Measurements from ENCODE around the gene TAGLN2.

Gene TAGLN2

GRCh38 chr1:159951016-159951415, 25.7 kb upstream of the TAGLN2 start:
- no peaks in the 10 kb centered on the region for H3K4me1 ChIP-seq (ENCODE audit: control insufficient read depth, insufficient read depth, low read length, poor library complexity, severe bottlenecking)
- H3K27me3 ChIP-seq (replicated peaks; ENCODE audit: control insufficient read depth, insufficient read depth, low read length, poor library complexity, severe bottlenecking) = no peaks in the 10 kb centered on the region
- H3K27ac ChIP-seq (ENCODE audit: insufficient read depth, low read length, poor library complexity, severe bottlenecking) = no peak overlapping the region
- no peaks in the 10 kb centered on the region for H3K36me3 ChIP-seq (ENCODE audit: control insufficient read depth, insufficient read depth, low read length)
- no peak overlapping the region for H3K4me3 ChIP-seq (ENCODE audit: insufficient read depth, low read depth, low read length, poor library complexity, severe bottlenecking)
- DNase-seq = no peak
- H3K9me3 ChIP-seq (ENCODE audit: control insufficient read depth, low read length) = no peaks in the 10 kb centered on the region

- no peak overlapping the region for H3K4me3 ChIP-seq (ENCODE audit: insufficient read depth, low read depth, low read length, poor library complexity, severe bottlenecking)
- no peak overlapping the region for H3K27ac ChIP-seq (ENCODE audit: insufficient read depth, low read length, poor library complexity, severe bottlenecking)
- peaks cover 8% of the 10 kb centered on the region for H3K27me3 ChIP-seq (replicated peaks; ENCODE audit: control insufficient read depth, insufficient read depth, low read length, poor library complexity, severe bottlenecking)
- DNase-seq = no peak
- peaks cover 6% of the 10 kb centered on the region for H3K4me1 ChIP-seq (ENCODE audit: control insufficient read depth, insufficient read depth, low read length, poor library complexity, severe bottlenecking)
- H3K36me3 ChIP-seq (ENCODE audit: control insufficient read depth, insufficient read depth, low read length) = no peaks in the 10 kb centered on the region
- H3K9me3 ChIP-seq (ENCODE audit: control insufficient read depth, low read length) = no peaks in the 10 kb centered on the region
These were observed 24.7 kb upstream of the TAGLN2 start for GRCh38 chr1:159949981-159950381.

GRCh38 chr1:159949123-159949522, 23.8 kb upstream of the TAGLN2 start:
- Histone ChIP-seq H3K36me3 (ENCODE audit: control insufficient read depth, insufficient read depth, low read length) (no peaks in the 10 kb centered on the region), H3K27me3 (replicated peaks; ENCODE audit: control insufficient read depth, insufficient read depth, low read length, poor library complexity, severe bottlenecking) (peaks cover 17% of the 10 kb centered on the region), H3K9me3 (ENCODE audit: control insufficient read depth, low read length) (no peaks in the 10 kb centered on the region), H3K27ac (ENCODE audit: insufficient read depth, low read length, poor library complexity, severe bottlenecking) (no peak overlapping the region), H3K4me3 (ENCODE audit: insufficient read depth, low read depth, low read length, poor library complexity, severe bottlenecking) (no peak overlapping the region), H3K4me1 (ENCODE audit: control insufficient read depth, insufficient read depth, low read length, poor library complexity, severe bottlenecking) (peaks cover 9% of the 10 kb centered on the region)
- no peak for DNase-seq

GRCh38 chr1:159947942-159948341, 22.6 kb upstream of the TAGLN2 start:
- H3K36me3 ChIP-seq (ENCODE audit: control insufficient read depth, insufficient read depth, low read length) = no peaks in the 10 kb centered on the region
- no peak overlapping the region for H3K27ac ChIP-seq (ENCODE audit: insufficient read depth, low read length, poor library complexity, severe bottlenecking)
- peaks cover 21% of the 10 kb centered on the region for H3K27me3 ChIP-seq (replicated peaks; ENCODE audit: control insufficient read depth, insufficient read depth, low read length, poor library complexity, severe bottlenecking)
- no peaks in the 10 kb centered on the region for H3K9me3 ChIP-seq (ENCODE audit: control insufficient read depth, low read length)
- H3K4me1 ChIP-seq (ENCODE audit: control insufficient read depth, insufficient read depth, low read length, poor library complexity, severe bottlenecking) = peaks cover 9% of the 10 kb centered on the region
- H3K4me3 ChIP-seq (ENCODE audit: insufficient read depth, low read depth, low read length, poor library complexity, severe bottlenecking) = no peak overlapping the region
- no peak for DNase-seq

- no peak overlapping the region for H3K27ac ChIP-seq (ENCODE audit: insufficient read depth, low read length, poor library complexity, severe bottlenecking)
- peaks cover 21% of the 10 kb centered on the region for H3K27me3 ChIP-seq (replicated peaks; ENCODE audit: control insufficient read depth, insufficient read depth, low read length, poor library complexity, severe bottlenecking)
- peaks cover 9% of the 10 kb centered on the region for H3K4me1 ChIP-seq (ENCODE audit: control insufficient read depth, insufficient read depth, low read length, poor library complexity, severe bottlenecking)
- no peak overlapping the region for H3K4me3 ChIP-seq (ENCODE audit: insufficient read depth, low read depth, low read length, poor library complexity, severe bottlenecking)
- H3K9me3 ChIP-seq (ENCODE audit: control insufficient read depth, low read length) = no peaks in the 10 kb centered on the region
- DNase-seq = no peak
- H3K36me3 ChIP-seq (ENCODE audit: control insufficient read depth, insufficient read depth, low read length) = no peaks in the 10 kb centered on the region
These were observed 21.2 kb upstream of the TAGLN2 start for GRCh38 chr1:159946242-159947187.

- H3K4me3 ChIP-seq (ENCODE audit: insufficient read depth, low read depth, low read length, poor library complexity, severe bottlenecking) = peak within 1 kb of the TSS; percentile 31
These were observed 20.4 kb upstream of the TAGLN2 start, which contains the start of gene IGSF9 for GRCh38 chr1:159945483-159946241. Gene IGSF9, minus strand, starts transcription at chr1:159945613. Its CDS starts 2,159 bp downstream, at chr1:159943454.

GRCh38 chr1:159944623-159945455, 19.5 kb upstream of the TAGLN2 start:
- peaks cover 9% of the 10 kb centered on the region for H3K4me1 ChIP-seq (ENCODE audit: control insufficient read depth, insufficient read depth, low read length, poor library complexity, severe bottlenecking)

More at GRCh38 chr1:159945483-159946241, 20.4 kb upstream of the TAGLN2 start, which contains the start of gene IGSF9:
- H3K36me3 ChIP-seq (ENCODE audit: control insufficient read depth, insufficient read depth, low read length) = no peaks in the 10 kb centered on the region
- H3K27ac ChIP-seq (ENCODE audit: insufficient read depth, low read length, poor library complexity, severe bottlenecking) = no peak within 1 kb of the TSS
- peak; percentile 34 to 67 (median 45) for DNase-seq
- H3K27me3 ChIP-seq (replicated peaks; ENCODE audit: control insufficient read depth, insufficient read depth, low read length, poor library complexity, severe bottlenecking) = peaks cover 21% of the 10 kb centered on the region
- H3K9me3 ChIP-seq (ENCODE audit: control insufficient read depth, low read length) = no peaks in the 10 kb centered on the region
- peaks cover 9% of the 10 kb centered on the region for H3K4me1 ChIP-seq (ENCODE audit: control insufficient read depth, insufficient read depth, low read length, poor library complexity, severe bottlenecking)

GRCh38 chr1:159943908-159944622, 18.8 kb upstream of the TAGLN2 start:
- H3K36me3 ChIP-seq (ENCODE audit: control insufficient read depth, insufficient read depth, low read length) = no peaks in the 10 kb centered on the region
- H3K27ac ChIP-seq (ENCODE audit: insufficient read depth, low read length, poor library complexity, severe bottlenecking) = no peak overlapping the region
- H3K4me1 ChIP-seq (ENCODE audit: control insufficient read depth, insufficient read depth, low read length, poor library complexity, severe bottlenecking) = peaks cover 9% of the 10 kb centered on the region
- no peak for DNase-seq
- no peak overlapping the region for H3K4me3 ChIP-seq (ENCODE audit: insufficient read depth, low read depth, low read length, poor library complexity, severe bottlenecking)
- no peaks in the 10 kb centered on the region for H3K9me3 ChIP-seq (ENCODE audit: control insufficient read depth, low read length)
- peaks cover 21% of the 10 kb centered on the region for H3K27me3 ChIP-seq (replicated peaks; ENCODE audit: control insufficient read depth, insufficient read depth, low read length, poor library complexity, severe bottlenecking)

More at GRCh38 chr1:159944623-159945455, 19.5 kb upstream of the TAGLN2 start:
- Histone ChIP-seq H3K36me3 (ENCODE audit: control insufficient read depth, insufficient read depth, low read length) (no peaks in the 10 kb centered on the region), H3K27ac (ENCODE audit: insufficient read depth, low read length, poor library complexity, severe bottlenecking) (no peak overlapping the region), H3K27me3 (replicated peaks; ENCODE audit: control insufficient read depth, insufficient read depth, low read length, poor library complexity, severe bottlenecking) (peaks cover 21% of the 10 kb centered on the region), H3K9me3 (ENCODE audit: control insufficient read depth, low read length) (no peaks in the 10 kb centered on the region), H3K4me3 (ENCODE audit: insufficient read depth, low read depth, low read length, poor library complexity, severe bottlenecking) (peak overlapping the region; percentile 31)
- no peak for DNase-seq

- no peaks in the 10 kb centered on the region for H3K36me3 ChIP-seq (ENCODE audit: control insufficient read depth, insufficient read depth, low read length)
- no peaks in the 10 kb centered on the region for H3K9me3 ChIP-seq (ENCODE audit: control insufficient read depth, low read length)
- peaks cover 21% of the 10 kb centered on the region for H3K27me3 ChIP-seq (replicated peaks; ENCODE audit: control insufficient read depth, insufficient read depth, low read length, poor library complexity, severe bottlenecking)
- no peak overlapping the region for H3K4me3 ChIP-seq (ENCODE audit: insufficient read depth, low read depth, low read length, poor library complexity, severe bottlenecking)
- DNase-seq = no peak
- no peak overlapping the region for H3K27ac ChIP-seq (ENCODE audit: insufficient read depth, low read length, poor library complexity, severe bottlenecking)
- peaks cover 9% of the 10 kb centered on the region for H3K4me1 ChIP-seq (ENCODE audit: control insufficient read depth, insufficient read depth, low read length, poor library complexity, severe bottlenecking)
These were observed 18.0 kb upstream of the TAGLN2 start for GRCh38 chr1:159943278-159943640.

Measured in effector memory CD4-positive, alpha-beta T cell (primary cell).